Lower lobe of right lung (tissue), 2 donors: Measurements from ENCODE around the gene SLC37A2. TPM values are rescaled to one million over a fixed set of nuclear protein-coding genes. Genes with fewer than 3 reads are reported as not detected.

Experiments
- ATAC-seq, 2 donors: fragments of 200-7000 bp; cut with Tn5 transposase; one replicate each; pipeline ENCODE4 v1.9.1; 2020 to 2022; ENCODE audit warnings: mild to moderate bottlenecking in 2 of 2, moderate library complexity in 2 of 2
- DNase-seq: peaks from one replicate; pipeline ENCODE4 v3.0.0-alpha.2; 2020
- H3K27ac ChIP-seq: fragments of 200-600 bp; one replicate; pipeline ENCODE4 v1.8.0; 2022
- H3K27me3 ChIP-seq: fragments of 200-600 bp; one replicate; pipeline ENCODE4 v1.8.0; 2022; ENCODE audit warnings: low read depth
- H3K36me3 ChIP-seq: fragments of 200-600 bp; one replicate; pipeline ENCODE4 v1.8.0; 2022; ENCODE audit warnings: mild to moderate bottlenecking
- H3K4me1 ChIP-seq: fragments of 200-600 bp; one replicate; pipeline ENCODE4 v1.8.0; 2022
- H3K4me3 ChIP-seq: fragments of 200-600 bp; one replicate; pipeline ENCODE4 v1.8.0; 2022; ENCODE audit warnings: mild to moderate bottlenecking
- H3K9me3 ChIP-seq: fragments of 200-600 bp; one replicate; pipeline ENCODE4 v1.8.0; 2022
- CTCF ChIP-seq: fragments of 200-600 bp; IDR thresholded peaks from one replicate; pipeline ENCODE4 v1.8.0; 2022; ENCODE audit warnings: antibody characterized with exemption, mild to moderate bottlenecking
- intact Hi-C: fragments of 100-400 bp; cut with DNase I; formaldehyde crosslinking; loops from one replicate; pipeline ENCODE4 v1.11.0; 2022
- total RNA-seq: library from RNA; stranded (reverse); fragmentation: NEBNext Ultra II Directional; extraction: Animal tissue kit (Norgen Biotek cat#: 25700); gene quantifications from one replicate; pipeline ENCODE4 v1.2.1, GENCODE V29; 2021
- donor health status: DM: no; HTN: yes; CAD: no; lungs with severe emphysema.

SLC37A2 gene
- total RNA-seq, 1 donor from 2014 or later: 25.0 TPM

- Histone ChIP-seq H3K9me3 (no peaks in the 10 kb centered on the region), H3K36me3 (no peaks in the 10 kb centered on the region), H3K4me1 (no peaks in the 10 kb centered on the region), H3K27ac (no peak overlapping the region), H3K27me3 (no peaks in the 10 kb centered on the region), H3K4me3 (no peak overlapping the region)
- TF ChIP-seq CTCF: no peak
- no peak for DNase-seq
- ATAC-seq: no peak
- intact Hi-C loops: no loop called here
These were observed 18.9 kb downstream of the SLC37A2 start for GRCh38 chr11:125082040-125082439.

GRCh38 chr11:125082611-125083311 is 19.7 kb downstream of the SLC37A2 start:
- DNase-seq (no peak), ATAC-seq (no peak)
- no peak overlapping the region for H3K4me3 ChIP-seq
- TF ChIP-seq CTCF: no peak
- H3K36me3 ChIP-seq: no peaks in the 10 kb centered on the region
- no peaks in the 10 kb centered on the region for H3K4me1 ChIP-seq
- H3K27ac ChIP-seq: no peak overlapping the region
- no peaks in the 10 kb centered on the region for H3K27me3 ChIP-seq
- no peaks in the 10 kb centered on the region for H3K9me3 ChIP-seq
- intact Hi-C loops: no loop called here

- TF ChIP-seq CTCF: no peak
- ATAC-seq (no peak), DNase-seq (no peak)
- H3K4me1 ChIP-seq: no peaks in the 10 kb centered on the region
- no peaks in the 10 kb centered on the region for H3K27me3 ChIP-seq
- no peaks in the 10 kb centered on the region for H3K9me3 ChIP-seq
- no peaks in the 10 kb centered on the region for H3K36me3 ChIP-seq
- H3K27ac ChIP-seq: no peak overlapping the region
- intact Hi-C loops: no loop called here
- no peak overlapping the region for H3K4me3 ChIP-seq
These were observed 20.4 kb downstream of the SLC37A2 start for GRCh38 chr11:125083312-125084056.

- intact Hi-C loops: no loop called here
- no peak overlapping the region for H3K4me3 ChIP-seq
- no peak for TF ChIP-seq CTCF
These were observed 20.9 kb downstream of the SLC37A2 start for GRCh38 chr11:125084057-125084416.

GRCh38 chr11:125084761-125085231 is 21.7 kb downstream of the SLC37A2 start:
- ATAC-seq (no peak), DNase-seq (no peak)
- Histone ChIP-seq H3K4me3 (no peak overlapping the region), H3K9me3 (no peaks in the 10 kb centered on the region), H3K27ac (no peak overlapping the region), H3K27me3 (no peaks in the 10 kb centered on the region), H3K36me3 (no peaks in the 10 kb centered on the region), H3K4me1 (no peaks in the 10 kb centered on the region)
- TF ChIP-seq CTCF: no peak
- intact Hi-C loops: no loop called here

More at GRCh38 chr11:125084057-125084416, 20.9 kb downstream of the SLC37A2 start:
- Histone ChIP-seq H3K27me3 (no peaks in the 10 kb centered on the region), H3K4me1 (no peaks in the 10 kb centered on the region), H3K27ac (no peak overlapping the region), H3K9me3 (no peaks in the 10 kb centered on the region), H3K36me3 (no peaks in the 10 kb centered on the region)
- ATAC-seq (no peak), DNase-seq (no peak)
